ENCODE measurements around the gene FOXJ3.

DNA sequence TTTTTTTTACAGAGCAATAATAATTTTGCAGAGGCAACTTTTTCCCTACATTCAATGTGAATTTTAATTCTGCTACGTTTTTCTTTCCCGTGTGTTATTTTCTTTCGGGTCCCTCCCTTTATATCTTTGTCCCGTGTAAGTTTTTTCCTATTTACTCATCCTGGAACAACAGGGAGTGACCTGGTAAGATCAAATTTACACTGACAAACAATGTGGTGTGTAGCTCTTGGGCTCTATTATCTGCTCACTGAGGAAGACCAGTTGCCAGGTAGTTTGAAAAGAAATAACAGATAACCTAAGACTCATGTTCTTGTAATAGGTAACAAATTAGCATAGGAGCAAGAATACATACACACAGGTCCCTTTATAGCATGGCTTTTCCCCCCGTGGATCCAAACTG, 136.8 kb downstream of the FOXJ3 start:
- TF ChIP-seq POLR2A (IDR thresholded peaks at IDR 0.05), result no peak
- TF ChIP-seq, protein P1, sequence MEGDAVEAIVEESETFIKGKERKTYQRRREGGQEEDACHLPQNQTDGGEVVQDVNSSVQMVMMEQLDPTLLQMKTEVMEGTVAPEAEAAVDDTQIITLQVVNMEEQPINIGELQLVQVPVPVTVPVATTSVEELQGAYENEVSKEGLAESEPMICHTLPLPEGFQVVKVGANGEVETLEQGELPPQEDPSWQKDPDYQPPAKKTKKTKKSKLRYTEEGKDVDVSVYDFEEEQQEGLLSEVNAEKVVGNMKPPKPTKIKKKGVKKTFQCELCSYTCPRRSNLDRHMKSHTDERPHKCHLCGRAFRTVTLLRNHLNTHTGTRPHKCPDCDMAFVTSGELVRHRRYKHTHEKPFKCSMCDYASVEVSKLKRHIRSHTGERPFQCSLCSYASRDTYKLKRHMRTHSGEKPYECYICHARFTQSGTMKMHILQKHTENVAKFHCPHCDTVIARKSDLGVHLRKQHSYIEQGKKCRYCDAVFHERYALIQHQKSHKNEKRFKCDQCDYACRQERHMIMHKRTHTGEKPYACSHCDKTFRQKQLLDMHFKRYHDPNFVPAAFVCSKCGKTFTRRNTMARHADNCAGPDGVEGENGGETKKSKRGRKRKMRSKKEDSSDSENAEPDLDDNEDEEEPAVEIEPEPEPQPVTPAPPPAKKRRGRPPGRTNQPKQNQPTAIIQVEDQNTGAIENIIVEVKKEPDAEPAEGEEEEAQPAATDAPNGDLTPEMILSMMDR (IDR thresholded peaks at IDR 0.05), result no peak
- no peak for TF ChIP-seq POLR2AphosphoS5 (IDR thresholded peaks at IDR 0.05; ENCODE audit: insufficient read depth in 1 of 2, low read depth in 1 of 2)

All from vagina (tissue), 2 donors.